Naive B cell (primary cell): Measurements from ENCODE around the gene AP3S2. TPM values are rescaled to one million over a fixed set of nuclear protein-coding genes. Genes with fewer than 3 reads are reported as not detected.
A peak's percentile ranks its signal among the peaks of the same experiment; 100 is the strongest.
"Not testable (repeated sequence)": the region's sequence is repeated elsewhere in the genome, so short reads cannot be mapped to it uniquely, and the experiment has no call there.

Experiments
- ATAC-seq, 2 donors: fragments of 150-1000 bp; cut with Tn5 transposase; 2 replicates each; pipeline ENCODE4 v1.10.0; 2021; ENCODE audit warnings: low read depth in 2 of 2, mild to moderate bottlenecking in 2 of 2, moderate library complexity in 2 of 2
- DNase-seq: peaks from one replicate; pipeline ENCODE4 v3.0.0; 2022
- H3K27ac Mint-ChIP-seq, 6 donors: one replicate each; pipeline ENCODE4 v1.8.0; 2020 to 2022; ENCODE audit warnings: mild to moderate bottlenecking in 6 of 6, mixed read lengths in 6 of 6, moderate library complexity in 5 of 6, inconsistent platforms in 2 of 6
- H3K27me3 Mint-ChIP-seq, 3 donors: one replicate each; pipeline ENCODE4 v1.8.0; 2021 to 2022; ENCODE audit warnings: mixed read lengths in 3 of 3, mild to moderate bottlenecking in 1 of 3
- H3K36me3 Mint-ChIP-seq, 2 donors: one replicate each; pipeline ENCODE4 v1.8.0; 2020 to 2022; ENCODE audit warnings: mixed read lengths in 2 of 2, inconsistent platforms in 1 of 2, mild to moderate bottlenecking in 1 of 2
- H3K4me1 Mint-ChIP-seq, 3 donors: one replicate each; pipeline ENCODE4 v1.8.0; 2020 to 2022; ENCODE audit warnings: mixed read lengths in 3 of 3, inconsistent platforms in 1 of 3, mild to moderate bottlenecking in 1 of 3, moderate library complexity in 1 of 3
- H3K4me3 Mint-ChIP-seq, 8 donors: one replicate each; pipeline ENCODE4 v1.8.0; 2020 to 2022; ENCODE audit warnings: mild to moderate bottlenecking in 8 of 8, mixed read lengths in 8 of 8, moderate library complexity in 8 of 8, inconsistent platforms in 2 of 8
- H3K9me3 Mint-ChIP-seq, 7 donors: one replicate each; pipeline ENCODE4 v1.8.0; 2020 to 2022; ENCODE audit warnings: mixed read lengths in 7 of 7, mild to moderate bottlenecking in 5 of 7, inconsistent platforms in 2 of 7, moderate library complexity in 1 of 7
- polyA plus RNA-seq, 6 donors: library from polyadenylated mRNA; unstranded; fragments of 300-500 nt; fragmentation: Illumina TruSeq; gene quantifications; one replicate each; pipeline ENCODE4 v1.2.3, GENCODE V29; 2021; ENCODE audit warnings: low read depth in 6 of 6

The AP3S2 gene
- polyA plus RNA-seq, 6 donors from 2014 or later, result 19.3 to 40.9 (median 35.9) TPM

GRCh38 chr15:89870688-89871288 is 23.0 kb downstream of the AP3S2 start:
- ATAC-seq, result no peak
- no peak overlapping the region for H3K4me3 Mint-ChIP-seq
- no peak overlapping the region for H3K27ac Mint-ChIP-seq
- H3K27me3 Mint-ChIP-seq, result no peaks in the 10 kb centered on the region
- H3K36me3 Mint-ChIP-seq, result peaks cover 7 to 20% of the 10 kb centered on the region in 2 donors
- peaks cover 0 to 8% (median 0%) of the 10 kb centered on the region in 3 donors for H3K4me1 Mint-ChIP-seq
- DNase-seq, result no peak
- H3K9me3 Mint-ChIP-seq, result no peaks in the 10 kb centered on the region

- H3K4me3 Mint-ChIP-seq, result no peak overlapping the region
- peaks cover 0 to 20% of the 10 kb centered on the region in 2 donors for H3K36me3 Mint-ChIP-seq
- DNase-seq (no peak), ATAC-seq (no peak)
- peaks cover 0 to 4% (median 0%) of the 10 kb centered on the region in 3 donors for H3K4me1 Mint-ChIP-seq
- H3K27me3 Mint-ChIP-seq, result no peaks in the 10 kb centered on the region
- no peak overlapping the region for H3K27ac Mint-ChIP-seq
- H3K9me3 Mint-ChIP-seq, result no peaks in the 10 kb centered on the region
Observed at GRCh38 chr15:89870006-89870405, 23.8 kb downstream of the AP3S2 start.

- H3K9me3 Mint-ChIP-seq, ATAC-seq, H3K4me3 Mint-ChIP-seq, H3K27ac Mint-ChIP-seq, H3K27me3 Mint-ChIP-seq, DNase-seq, H3K4me1 Mint-ChIP-seq: not testable (repeated sequence)
- H3K36me3 Mint-ChIP-seq, result peaks cover 0 to 20% of the 10 kb centered on the region in 2 donors
Observed at GRCh38 chr15:89869490-89869889, 24.3 kb downstream of the AP3S2 start.

- H3K9me3 Mint-ChIP-seq, result no peaks in the 10 kb centered on the region
- DNase-seq (no peak), ATAC-seq (no peak)
- H3K27me3 Mint-ChIP-seq, result no peaks in the 10 kb centered on the region
- H3K36me3 Mint-ChIP-seq, result peaks cover 0 to 8% of the 10 kb centered on the region in 2 donors
- H3K4me3 Mint-ChIP-seq, result no peak overlapping the region
- H3K27ac Mint-ChIP-seq, result no peak overlapping the region
- peaks cover 0 to 7% (median 6%) of the 10 kb centered on the region in 3 donors for H3K4me1 Mint-ChIP-seq
Observed at GRCh38 chr15:89864958-89865739, 28.6 kb downstream of the AP3S2 start.

- H3K27ac Mint-ChIP-seq, result no peak overlapping the region
- H3K9me3 Mint-ChIP-seq, result no peaks in the 10 kb centered on the region
- peaks cover 0 to 6% of the 10 kb centered on the region in 2 donors for H3K36me3 Mint-ChIP-seq
- H3K27me3 Mint-ChIP-seq, result no peaks in the 10 kb centered on the region
- DNase-seq, result no peak
- no peak for ATAC-seq
- H3K4me3 Mint-ChIP-seq, result no peak overlapping the region
- H3K4me1 Mint-ChIP-seq, result peaks cover 0 to 7% (median 6%) of the 10 kb centered on the region in 3 donors
Observed at GRCh38 chr15:89863918-89864317, 29.9 kb downstream of the AP3S2 start.

GRCh38 chr15:89860891-89861290 is 32.9 kb downstream of the AP3S2 start:
- Mint-ChIP-seq H3K27me3 (no peaks in the 10 kb centered on the region), H3K36me3 (peaks cover 0 to 11% of the 10 kb centered on the region in 2 donors), H3K27ac (no peak overlapping the region), H3K9me3 (no peaks in the 10 kb centered on the region), H3K4me3 (no peak overlapping the region), H3K4me1 (peaks cover 0 to 7% (median 6%) of the 10 kb centered on the region in 3 donors)
- ATAC-seq, result no peak
- no peak for DNase-seq

- H3K9me3 Mint-ChIP-seq, result no peaks in the 10 kb centered on the region
- DNase-seq (no peak), ATAC-seq (no peak)
- H3K4me3 Mint-ChIP-seq, result peak overlapping the region in 1 of 8 donors; percentile 40
- H3K27me3 Mint-ChIP-seq, result no peaks in the 10 kb centered on the region
- H3K27ac Mint-ChIP-seq, result no peak overlapping the region
- peaks cover 0 to 7% of the 10 kb centered on the region in 2 donors for H3K36me3 Mint-ChIP-seq
- H3K4me1 Mint-ChIP-seq, result peaks cover 0 to 7% (median 6%) of the 10 kb centered on the region in 3 donors
Observed at GRCh38 chr15:89860431-89860830, 33.4 kb downstream of the AP3S2 start.

- no peaks in the 10 kb centered on the region for H3K9me3 Mint-ChIP-seq
Observed at GRCh38 chr15:89858661-89859458, 34.9 kb downstream of the AP3S2 start.

GRCh38 chr15:89857673-89858072 is 36.1 kb downstream of the AP3S2 start:
- ATAC-seq (no peak), DNase-seq (no peak)
- Mint-ChIP-seq H3K27me3 (no peaks in the 10 kb centered on the region), H3K27ac (no peak overlapping the region), H3K4me3 (peak overlapping the region in 1 of 8 donors; percentile 38), H3K36me3 (peaks cover 0 to 6% of the 10 kb centered on the region in 2 donors), H3K4me1 (peaks cover 4 to 10% (median 10%) of the 10 kb centered on the region in 3 donors), H3K9me3 (peaks cover 0 to 2% (median 0%) of the 10 kb centered on the region in 7 donors)

More at GRCh38 chr15:89858661-89859458, 34.9 kb downstream of the AP3S2 start:
- Mint-ChIP-seq H3K4me1 (peaks cover 0 to 7% (median 6%) of the 10 kb centered on the region in 3 donors), H3K27me3 (no peaks in the 10 kb centered on the region), H3K4me3 (no peak overlapping the region), H3K36me3 (peaks cover 0 to 6% of the 10 kb centered on the region in 2 donors), H3K27ac (no peak overlapping the region)
- no peak for DNase-seq
- ATAC-seq, result no peak

- H3K4me3 Mint-ChIP-seq, result no peak overlapping the region
- ATAC-seq, result no peak
- no peaks in the 10 kb centered on the region for H3K27me3 Mint-ChIP-seq
- peaks cover 0 to 2% (median 0%) of the 10 kb centered on the region in 7 donors for H3K9me3 Mint-ChIP-seq
- H3K36me3 Mint-ChIP-seq, result peaks cover 0 to 6% of the 10 kb centered on the region in 2 donors
- H3K27ac Mint-ChIP-seq, result no peak overlapping the region
- no peak for DNase-seq
- H3K4me1 Mint-ChIP-seq, result peaks cover 17 to 26% (median 21%) of the 10 kb centered on the region in 3 donors
Observed at GRCh38 chr15:89855948-89856347, 37.8 kb downstream of the AP3S2 start.

- H3K27me3 Mint-ChIP-seq, H3K4me3 Mint-ChIP-seq: not testable (repeated sequence)
Observed at GRCh38 chr15:89854863-89855262, 38.9 kb downstream of the AP3S2 start.

GRCh38 chr15:89852342-89852995 is 41.3 kb downstream of the AP3S2 start:
- Mint-ChIP-seq H3K9me3 (peaks cover 0 to 2% (median 0%) of the 10 kb centered on the region in 7 donors), H3K4me3 (no peak overlapping the region), H3K36me3 (peaks cover 0 to 18% of the 10 kb centered on the region in 2 donors), H3K4me1 (peaks cover 27 to 39% (median 35%) of the 10 kb centered on the region in 3 donors), H3K27ac (peak overlapping the region in 2 of 6 donors; percentile 63 to 91), H3K27me3 (no peaks in the 10 kb centered on the region)
- no peak for DNase-seq
- ATAC-seq, result no peak

More at GRCh38 chr15:89854863-89855262, 38.9 kb downstream of the AP3S2 start:
- H3K4me1 Mint-ChIP-seq, result peaks cover 19 to 30% (median 28%) of the 10 kb centered on the region in 3 donors
- ATAC-seq, H3K27ac Mint-ChIP-seq, DNase-seq, H3K9me3 Mint-ChIP-seq: not testable (repeated sequence)
- peaks cover 0 to 11% of the 10 kb centered on the region in 2 donors for H3K36me3 Mint-ChIP-seq
